Mucosa of rectum (tissue), 2 donors: ENCODE data around the gene PDCD11.
"Not testable (repeated sequence)": the region's sequence is repeated elsewhere in the genome, so short reads cannot be mapped to it uniquely, and the experiment has no call there.

Experiments used
- H3K27ac ChIP-seq, 2 donors: one replicate each; pipeline ENCODE4 v1.7.0; 2013; ENCODE audit warnings: inconsistent platforms in 2 of 2, low read depth in 2 of 2, low read length in 2 of 2
- H3K27me3 ChIP-seq, 2 donors: one replicate each; pipeline ENCODE4 v1.7.0; 2013; ENCODE audit warnings: low read length in 2 of 2; ENCODE audit not compliant: control insufficient read depth in 2 of 2, insufficient read depth in 2 of 2
- H3K36me3 ChIP-seq, 2 donors: one replicate each; pipeline ENCODE4 v1.7.0; 2013; ENCODE audit warnings: low read length in 2 of 2; ENCODE audit not compliant: control insufficient read depth in 2 of 2, insufficient read depth in 2 of 2
- H3K4me1 ChIP-seq, 2 donors: one replicate each; pipeline ENCODE4 v1.7.0; 2013; ENCODE audit warnings: low read length in 2 of 2, mild to moderate bottlenecking in 1 of 2; ENCODE audit not compliant: control insufficient read depth in 2 of 2, insufficient read depth in 2 of 2
- H3K4me3 ChIP-seq, 2 donors: one replicate each; pipeline ENCODE4 v1.7.0; 2013; ENCODE audit warnings: low read length in 2 of 2
- H3K9ac ChIP-seq, 2 donors: one replicate each; pipeline ENCODE4 v1.7.0; 2013; ENCODE audit warnings: low read length in 2 of 2, low read depth in 1 of 2, mild to moderate bottlenecking in 1 of 2
- H3K9me3 ChIP-seq, 2 donors: one replicate each; pipeline ENCODE4 v1.7.0; 2013; ENCODE audit warnings: low read length in 2 of 2; ENCODE audit not compliant: control insufficient read depth in 2 of 2
- donor health status: healthy.
- donor health status: Normal muscosa, but diverticular disease.

Gene PDCD11

DNA sequence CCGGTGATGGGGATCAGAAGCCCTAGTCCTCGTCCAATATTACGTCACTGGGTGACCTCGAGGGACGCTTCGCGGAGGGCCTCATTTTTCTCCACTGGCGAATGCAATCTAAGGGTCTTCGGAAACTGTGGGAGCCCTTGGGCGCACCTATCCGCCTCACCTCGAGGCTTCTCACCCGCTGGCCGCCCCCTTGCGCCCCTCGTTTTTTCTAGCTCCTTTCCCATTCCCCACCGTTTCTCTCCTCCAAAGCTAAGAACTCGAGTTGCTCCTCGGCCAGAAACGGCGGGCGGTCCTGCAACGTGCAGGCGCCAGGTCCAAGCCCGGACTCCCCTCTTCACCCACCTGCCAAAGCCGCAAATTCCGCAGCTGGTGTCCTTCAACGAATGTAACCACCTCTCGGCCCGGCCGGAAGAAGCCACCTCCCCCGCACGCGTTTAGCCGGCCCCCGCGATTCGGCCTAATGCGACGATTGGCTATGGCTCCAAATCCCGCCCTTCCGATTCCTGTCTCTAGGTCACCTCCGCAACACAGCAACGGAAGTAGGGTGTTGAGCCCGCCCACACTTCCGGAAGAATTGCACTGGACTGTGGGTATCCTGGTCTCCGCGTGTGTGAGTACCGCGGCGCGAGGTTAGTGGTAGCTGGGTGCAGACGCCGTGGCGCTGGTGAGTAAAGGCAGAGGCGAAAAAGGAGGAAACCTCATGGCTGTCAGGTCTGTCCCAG, at the start of gene PDCD11, which contains the start of gene ATP5MK:
TSS of gene PDCD11 (plus strand) at position 560 of the 722 bp plus-strand sequence. CDS start 1,801 bp downstream, outside the sequence.
TSS of gene ATP5MK (minus strand) at position 409 of the 722 bp plus-strand sequence. CDS start 4,018 bp downstream, outside the sequence.
- H3K4me3 ChIP-seq = peak within 1 kb of the TSS; percentile 91 to 99
- peak within 1 kb of the TSS; percentile 93 to 99 for H3K9ac ChIP-seq
- peak within 1 kb of the TSS; percentile 81 to 86 for H3K27ac ChIP-seq
- H3K9me3 ChIP-seq = no peaks in the 10 kb centered on the region
- peaks cover 21 to 22% of the 10 kb centered on the region in 2 donors for H3K4me1 ChIP-seq
- no peaks in the 10 kb centered on the region for H3K27me3 ChIP-seq
- peaks cover 10 to 30% of the 10 kb centered on the region in 2 donors for H3K36me3 ChIP-seq

DNA sequence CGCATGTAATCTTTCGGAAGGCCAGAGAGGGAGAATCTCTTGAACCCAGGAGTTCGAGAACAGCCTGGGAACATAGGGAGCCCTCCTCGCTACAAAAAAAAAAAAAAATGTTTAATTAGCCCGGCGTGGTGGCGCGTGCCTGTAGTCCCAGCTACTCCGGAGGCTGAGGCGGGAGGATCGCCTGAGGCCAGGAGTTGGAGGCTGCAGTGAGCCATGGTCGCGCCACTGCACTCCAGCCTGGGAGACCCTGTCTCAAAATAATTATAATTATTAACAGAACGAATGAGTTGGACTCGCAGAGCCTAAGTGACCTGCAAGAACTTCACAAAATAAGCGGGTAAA, 46.3 kb upstream of the PDCD11 start:
- Histone ChIP-seq H3K36me3 (peaks cover 10% of the 10 kb centered on the region in 2 donors), H3K4me1 (peaks cover 3% of the 10 kb centered on the region in 2 donors), H3K27ac (peak overlapping the region; percentile 42 to 75), H3K27me3 (no peaks in the 10 kb centered on the region), H3K9me3 (no peaks in the 10 kb centered on the region), H3K4me3 (peak overlapping the region; percentile 71 to 82), H3K9ac (peak overlapping the region; percentile 71 to 74)

DNA sequence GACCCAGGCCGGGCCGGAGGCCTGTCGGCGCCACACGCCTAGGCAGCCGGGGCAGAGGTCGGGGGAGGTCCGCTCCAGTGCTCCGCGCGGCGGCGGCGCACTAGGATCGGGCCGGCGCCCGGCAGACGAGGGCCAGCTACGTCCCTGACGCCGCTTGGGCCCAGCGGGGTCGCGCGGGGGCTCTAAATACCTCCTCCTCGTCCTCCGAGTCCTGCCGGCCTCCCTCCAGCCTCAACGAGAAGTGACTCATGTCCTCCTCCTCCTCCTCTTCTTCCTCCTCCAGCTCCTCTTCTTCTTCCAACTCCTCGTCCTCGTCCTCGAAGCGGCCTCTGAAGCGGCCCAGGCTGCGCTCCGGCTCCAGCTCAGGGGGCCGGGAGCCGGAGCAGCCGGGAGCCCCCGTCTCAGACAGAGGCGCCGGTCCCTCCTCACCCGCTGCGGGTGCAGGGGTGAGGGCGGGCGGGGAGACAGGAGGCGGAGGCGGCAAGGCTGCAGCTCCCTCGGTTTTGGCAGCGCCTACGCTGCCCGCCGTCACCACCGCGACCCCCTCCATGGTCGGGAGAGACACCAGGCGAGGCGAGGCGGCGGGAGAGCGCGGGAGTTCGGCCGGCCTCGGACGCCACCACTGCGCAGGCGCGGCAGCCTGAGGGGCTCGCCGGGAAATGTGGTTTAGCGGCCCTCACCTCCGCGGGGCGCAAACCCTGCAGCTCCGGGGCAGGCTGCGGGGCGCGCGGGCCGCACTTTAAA, 45.7 kb upstream of the PDCD11 start, which contains the start of gene PCGF6:
TSS of gene PCGF6 (minus strand) at position 624 of the 744 bp plus-strand sequence. CDS start at position 550, 74 bp downstream.
- Histone ChIP-seq H3K4me3 (peak within 1 kb of the TSS; percentile 71 to 82), H3K9me3 (no peaks in the 10 kb centered on the region), H3K27ac (peak within 1 kb of the TSS; percentile 42 to 75), H3K4me1 (peaks cover 3% of the 10 kb centered on the region in 2 donors), H3K36me3 (peaks cover 9 to 10% of the 10 kb centered on the region in 2 donors), H3K9ac (peak within 1 kb of the TSS; percentile 71 to 74), H3K27me3 (no peaks in the 10 kb centered on the region)

- no peak overlapping the region for H3K9ac ChIP-seq
- H3K9me3 ChIP-seq = no peaks in the 10 kb centered on the region
- no peaks in the 10 kb centered on the region for H3K36me3 ChIP-seq
- H3K27ac ChIP-seq = no peak overlapping the region
- H3K4me3 ChIP-seq = no peak overlapping the region
- no peaks in the 10 kb centered on the region for H3K27me3 ChIP-seq
- H3K4me1 ChIP-seq = peaks cover 3% of the 10 kb centered on the region in 2 donors
Observed at GRCh38 chr10:103353281-103353680, 43.1 kb upstream of the PDCD11 start.

- H3K27ac ChIP-seq, H3K4me1 ChIP-seq, H3K4me3 ChIP-seq, H3K27me3 ChIP-seq, H3K9me3 ChIP-seq, H3K9ac ChIP-seq, H3K36me3 ChIP-seq: not testable (repeated sequence)
Observed at GRCh38 chr10:103354567-103354966, 41.9 kb upstream of the PDCD11 start.

DNA sequence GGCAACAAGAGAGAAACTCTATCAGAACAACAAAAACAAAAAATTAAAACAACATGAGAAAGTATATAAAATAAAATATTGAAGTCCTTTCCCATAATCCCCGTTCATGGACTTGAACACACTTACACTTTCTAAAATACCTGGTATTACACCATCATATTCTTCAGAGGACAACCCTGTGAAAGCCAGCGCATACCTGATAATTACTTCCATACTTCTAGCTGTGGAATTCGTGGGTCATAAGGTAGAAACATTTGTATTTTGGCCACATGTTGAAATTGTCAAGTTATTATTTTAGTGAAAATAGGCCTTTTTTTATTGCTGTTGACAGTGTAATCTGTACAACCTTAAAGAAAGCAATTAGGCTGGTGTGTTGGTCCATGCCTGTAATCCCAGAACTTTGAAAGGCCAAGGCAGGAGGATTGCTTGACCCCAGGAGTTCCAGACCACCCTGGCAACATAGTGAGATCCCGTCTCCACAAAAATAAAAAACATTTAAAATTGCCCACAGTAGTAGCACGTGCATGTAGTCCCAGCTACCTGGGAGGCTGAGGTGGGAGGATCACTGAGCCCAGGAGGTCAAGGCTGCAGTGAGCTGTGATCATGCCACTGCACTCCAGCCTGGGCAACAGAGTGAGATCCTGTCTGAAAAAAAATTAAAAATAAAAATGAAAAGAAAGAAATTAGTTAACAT, 40.4 kb upstream of the PDCD11 start:
- peaks cover 0 to 3% of the 10 kb centered on the region in 2 donors for H3K4me1 ChIP-seq
- H3K36me3 ChIP-seq = no peaks in the 10 kb centered on the region
- H3K27me3 ChIP-seq = no peaks in the 10 kb centered on the region
- H3K9me3 ChIP-seq = no peaks in the 10 kb centered on the region
- no peak overlapping the region for H3K27ac ChIP-seq
- no peak overlapping the region for H3K9ac ChIP-seq
- H3K4me3 ChIP-seq = no peak overlapping the region

GRCh38 chr10:103359493-103359892, 36.9 kb upstream of the PDCD11 start:
- H3K9ac ChIP-seq, H3K36me3 ChIP-seq, H3K27me3 ChIP-seq, H3K27ac ChIP-seq, H3K9me3 ChIP-seq, H3K4me1 ChIP-seq, H3K4me3 ChIP-seq: not testable (repeated sequence)

DNA sequence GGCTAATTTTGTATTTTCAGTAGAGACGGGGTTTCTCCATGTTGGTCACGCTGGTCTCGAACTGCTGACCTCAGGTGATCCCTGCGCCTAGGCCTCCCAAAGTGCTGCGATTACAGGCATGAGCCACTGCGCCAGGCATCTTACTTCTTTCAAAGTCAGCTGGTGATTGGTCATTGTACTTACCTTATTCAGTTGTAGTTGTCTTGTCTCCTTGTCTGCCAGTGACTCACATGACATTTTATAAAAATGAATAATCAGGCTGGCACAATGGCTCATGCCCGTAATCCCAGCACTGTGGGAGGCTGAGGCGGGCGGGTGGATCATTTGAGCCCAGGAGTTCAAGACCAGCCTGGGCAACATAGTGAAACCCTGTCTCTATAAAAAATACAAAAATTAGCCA, 35.6 kb upstream of the PDCD11 start:
- not testable (repeated sequence) for H3K36me3 ChIP-seq, H3K4me1 ChIP-seq, H3K27ac ChIP-seq, H3K9ac ChIP-seq, H3K4me3 ChIP-seq, H3K27me3 ChIP-seq, H3K9me3 ChIP-seq

DNA sequence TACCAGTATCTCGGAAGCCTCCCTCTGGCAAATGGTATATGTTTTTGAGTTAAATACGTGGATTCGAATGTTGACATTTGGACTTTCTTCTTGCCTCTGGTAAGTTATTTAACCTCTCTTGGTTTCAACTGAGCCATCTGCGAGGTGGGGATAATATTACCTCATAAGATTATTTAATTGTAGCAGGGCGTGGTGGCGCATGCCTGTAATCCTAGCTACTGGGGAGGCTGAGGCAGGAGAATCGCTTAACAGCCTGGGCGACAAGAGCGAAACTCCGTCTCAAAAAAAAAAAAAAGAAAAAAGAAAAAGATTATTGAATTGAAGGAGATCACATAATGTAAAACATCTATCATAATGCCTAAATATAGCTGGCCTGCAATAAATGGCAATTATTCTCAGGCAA, 29.0 kb upstream of the PDCD11 start:
- no peaks in the 10 kb centered on the region for H3K27me3 ChIP-seq
- no peaks in the 10 kb centered on the region for H3K9me3 ChIP-seq
- peak overlapping the region; percentile 76 to 89 for H3K9ac ChIP-seq
- peak overlapping the region; percentile 91 for H3K27ac ChIP-seq
- H3K4me1 ChIP-seq = peaks cover 2 to 14% of the 10 kb centered on the region in 2 donors
- H3K4me3 ChIP-seq = peak overlapping the region; percentile 90 to 95
- no peaks in the 10 kb centered on the region for H3K36me3 ChIP-seq
